ENCODE results near the gene AFF3.

GRCh38 chr2:99719102-99719501, 423.3 kb downstream of the AFF3 start:
- TF ChIP-seq, protein P1, sequence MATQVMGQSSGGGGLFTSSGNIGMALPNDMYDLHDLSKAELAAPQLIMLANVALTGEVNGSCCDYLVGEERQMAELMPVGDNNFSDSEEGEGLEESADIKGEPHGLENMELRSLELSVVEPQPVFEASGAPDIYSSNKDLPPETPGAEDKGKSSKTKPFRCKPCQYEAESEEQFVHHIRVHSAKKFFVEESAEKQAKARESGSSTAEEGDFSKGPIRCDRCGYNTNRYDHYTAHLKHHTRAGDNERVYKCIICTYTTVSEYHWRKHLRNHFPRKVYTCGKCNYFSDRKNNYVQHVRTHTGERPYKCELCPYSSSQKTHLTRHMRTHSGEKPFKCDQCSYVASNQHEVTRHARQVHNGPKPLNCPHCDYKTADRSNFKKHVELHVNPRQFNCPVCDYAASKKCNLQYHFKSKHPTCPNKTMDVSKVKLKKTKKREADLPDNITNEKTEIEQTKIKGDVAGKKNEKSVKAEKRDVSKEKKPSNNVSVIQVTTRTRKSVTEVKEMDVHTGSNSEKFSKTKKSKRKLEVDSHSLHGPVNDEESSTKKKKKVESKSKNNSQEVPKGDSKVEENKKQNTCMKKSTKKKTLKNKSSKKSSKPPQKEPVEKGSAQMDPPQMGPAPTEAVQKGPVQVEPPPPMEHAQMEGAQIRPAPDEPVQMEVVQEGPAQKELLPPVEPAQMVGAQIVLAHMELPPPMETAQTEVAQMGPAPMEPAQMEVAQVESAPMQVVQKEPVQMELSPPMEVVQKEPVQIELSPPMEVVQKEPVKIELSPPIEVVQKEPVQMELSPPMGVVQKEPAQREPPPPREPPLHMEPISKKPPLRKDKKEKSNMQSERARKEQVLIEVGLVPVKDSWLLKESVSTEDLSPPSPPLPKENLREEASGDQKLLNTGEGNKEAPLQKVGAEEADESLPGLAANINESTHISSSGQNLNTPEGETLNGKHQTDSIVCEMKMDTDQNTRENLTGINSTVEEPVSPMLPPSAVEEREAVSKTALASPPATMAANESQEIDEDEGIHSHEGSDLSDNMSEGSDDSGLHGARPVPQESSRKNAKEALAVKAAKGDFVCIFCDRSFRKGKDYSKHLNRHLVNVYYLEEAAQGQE (IDR thresholded peaks at IDR 0.05; ENCODE audit: insufficient read depth in 1 of 2, low read depth in 2 of 2, low read length in 2 of 2), result no peak
- TF ChIP-seq TAF1 (IDR thresholded peaks at IDR 0.05; ENCODE audit: borderline replicate concordance, insufficient read depth, low read length), result no peak

Data from PFSK-1 (cell line).